Activated CD8-positive, alpha-beta memory T cell treated with anti-CD3 and anti-CD28 coated beads, Interleukin-2, amount 50 U/mL, for 4 hours (primary cell): ENCODE measurements around the gene PARP15.
"Not testable (repeated sequence)": the region's sequence is repeated elsewhere in the genome, so short reads cannot be mapped to it uniquely, and the experiment has no call there.

Source experiments
- DNase-seq: peaks from one replicate; pipeline ENCODE4 v3.0.0-alpha.2; 2020

PARP15 gene

DNA sequence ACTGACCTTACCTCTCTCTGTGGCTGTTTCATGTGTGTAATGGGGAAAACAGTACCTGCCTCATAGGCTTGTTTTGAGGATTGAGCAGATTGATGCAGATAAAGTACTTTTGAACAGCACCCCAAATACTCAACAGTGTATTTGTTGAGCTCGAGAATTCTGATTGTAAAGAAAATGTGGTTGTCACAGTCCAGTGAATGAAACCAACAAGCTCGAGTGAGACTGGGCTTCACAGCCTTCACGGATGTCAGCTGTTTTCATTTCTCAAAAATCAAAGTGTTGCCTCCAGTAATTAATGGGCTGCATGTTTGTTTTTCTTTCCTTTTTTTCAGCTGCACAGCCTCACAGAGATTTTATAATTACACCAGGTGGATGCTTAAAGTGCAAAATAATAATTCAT lies 43.7 kb downstream of the PARP15 start:
- DNase-seq = no peak

GRCh38 chr3:122623031-122623829 lies 45.8 kb downstream of the PARP15 start:
- DNase-seq = no peak

DNA sequence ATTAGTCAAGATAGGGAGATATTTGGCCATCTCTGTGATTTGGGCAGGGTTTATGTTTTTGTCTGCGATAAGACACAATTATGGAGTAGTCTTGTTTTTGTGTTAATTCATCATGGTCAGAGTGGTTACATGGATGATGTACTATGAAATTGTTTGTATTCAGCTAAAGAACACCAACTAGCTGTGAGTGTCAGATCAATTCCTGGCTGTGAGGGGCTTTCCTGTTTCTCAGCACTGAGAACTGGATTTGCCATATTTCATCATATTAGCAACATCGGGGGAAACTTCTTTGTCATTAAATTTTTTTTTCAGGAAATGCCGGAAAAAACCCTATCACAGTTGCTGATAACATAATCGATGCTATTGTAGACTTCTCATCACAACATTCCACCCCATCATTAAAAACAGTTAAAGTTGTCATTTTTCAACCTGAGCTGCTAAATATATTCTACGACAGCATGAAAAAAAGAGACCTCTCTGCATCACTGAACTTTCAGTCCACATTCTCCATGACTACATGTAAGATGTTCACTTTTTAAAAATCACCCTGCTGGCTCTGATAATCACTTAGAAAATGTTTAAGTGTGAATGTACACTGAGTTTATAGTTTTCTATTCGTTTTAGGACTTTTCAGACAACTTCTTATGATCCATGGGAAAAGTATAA lies 49.2 kb downstream of the PARP15 start:
- no peak for DNase-seq

DNA sequence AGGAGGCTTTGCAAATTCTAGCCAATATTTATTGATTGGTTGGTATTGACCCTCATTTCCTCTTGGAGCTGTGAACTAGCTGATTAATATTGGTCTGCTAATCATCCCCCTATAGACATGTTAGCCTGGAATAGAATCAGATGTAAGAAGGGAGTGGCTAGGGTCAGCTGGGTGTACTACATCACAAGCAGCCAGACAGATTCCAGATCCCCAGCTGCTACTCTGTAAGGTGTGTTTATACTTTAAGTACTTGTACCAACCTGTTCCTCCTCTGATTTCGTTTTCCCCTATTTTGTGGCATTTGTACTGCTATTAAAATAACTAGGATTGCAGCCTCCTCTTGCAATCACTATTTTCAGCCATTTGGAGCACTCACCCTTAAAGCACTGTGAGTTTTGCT lies 49.9 kb downstream of the PARP15 start:
- DNase-seq = no peak

DNA sequence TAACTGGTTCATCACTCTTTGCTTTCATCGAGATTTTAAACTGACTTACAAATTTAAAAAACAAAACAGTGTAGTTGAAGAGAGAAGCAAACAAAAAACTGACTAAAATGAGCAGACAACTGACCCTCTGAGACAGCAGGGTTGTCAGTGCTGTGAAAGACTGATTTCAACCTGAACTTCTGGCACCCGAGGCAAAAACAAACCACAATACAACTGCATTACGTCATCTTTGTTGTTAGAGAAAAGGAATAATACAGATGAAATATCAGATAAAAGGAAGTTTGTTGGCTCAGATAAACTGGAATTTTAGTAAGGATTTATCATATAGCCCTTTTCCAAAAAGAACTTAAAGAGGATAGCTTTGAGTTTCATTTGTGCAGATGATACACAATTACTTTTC lies 51.1 kb downstream of the PARP15 start:
- DNase-seq = no peak

DNA sequence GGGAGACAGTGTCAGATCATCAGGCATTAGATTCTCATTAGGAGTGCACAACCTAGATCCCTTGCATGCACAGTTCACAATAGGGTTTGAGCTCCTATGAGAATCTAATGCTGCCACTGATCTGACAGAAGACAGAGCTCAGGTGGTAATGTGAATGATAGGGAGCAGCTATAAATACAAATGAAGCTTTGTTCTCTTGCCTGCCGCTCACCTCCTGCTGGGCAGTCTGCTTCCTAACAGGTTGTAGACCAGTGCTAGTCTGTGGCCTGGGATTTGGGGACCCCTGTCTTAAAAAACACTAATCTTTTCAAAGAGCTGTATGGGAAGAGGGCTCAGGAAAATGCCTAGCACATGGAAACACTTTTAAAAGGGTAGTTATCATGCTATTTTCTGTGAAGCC lies 52.3 kb downstream of the PARP15 start:
- no peak for DNase-seq

- no peak for DNase-seq
Observed at GRCh38 chr3:122635789-122636188, 58.3 kb downstream of the PARP15 start.

DNA sequence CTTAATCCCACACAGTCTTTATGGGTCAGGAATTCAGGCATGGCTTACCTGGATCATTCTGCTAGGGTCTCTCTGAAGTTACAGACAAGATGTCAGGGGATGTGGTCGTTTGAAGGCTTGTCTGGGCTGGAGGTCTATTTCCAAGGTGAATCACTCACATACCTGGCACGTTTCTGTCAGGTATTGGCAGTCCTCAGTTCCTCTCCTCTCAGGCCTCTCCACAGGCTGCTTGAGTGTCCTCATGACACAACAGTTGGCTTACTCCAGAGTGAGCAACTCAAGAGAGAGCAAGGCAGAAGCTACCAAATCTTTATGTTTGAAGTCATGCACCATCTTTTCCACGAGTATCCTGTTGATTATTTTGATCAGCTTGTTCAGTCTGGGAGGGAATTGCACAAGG lies 59.2 kb downstream of the PARP15 start:
- DNase-seq = no peak

DNA sequence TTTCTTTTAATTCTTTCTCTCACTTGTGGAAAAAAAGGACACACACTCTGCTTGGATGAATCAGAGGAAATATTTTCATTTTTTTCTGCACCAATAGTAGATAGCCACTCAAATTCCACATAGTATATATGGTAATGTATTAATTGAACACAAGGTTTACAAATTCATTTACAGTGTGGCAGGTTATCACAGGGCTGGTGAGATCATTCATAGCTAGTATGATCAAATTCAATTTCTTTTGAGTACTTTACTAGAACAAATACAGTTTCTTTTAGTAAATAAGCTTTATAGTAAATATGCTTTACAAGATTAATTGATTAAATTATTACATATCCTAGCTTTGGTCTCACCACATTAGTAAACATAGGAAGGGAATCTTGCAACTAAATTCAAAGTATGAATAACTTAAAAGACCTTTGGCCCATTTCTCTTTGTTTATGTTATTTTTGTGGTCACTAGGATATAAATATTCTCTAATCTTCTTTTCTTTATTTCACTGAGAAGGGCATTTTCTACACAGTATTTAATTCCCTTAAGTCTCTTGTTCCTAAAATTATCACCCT lies 63.1 kb downstream of the PARP15 start:
- no peak for DNase-seq

- DNase-seq = no peak
Observed at GRCh38 chr3:122642935-122643334, 65.5 kb downstream of the PARP15 start.

DNA sequence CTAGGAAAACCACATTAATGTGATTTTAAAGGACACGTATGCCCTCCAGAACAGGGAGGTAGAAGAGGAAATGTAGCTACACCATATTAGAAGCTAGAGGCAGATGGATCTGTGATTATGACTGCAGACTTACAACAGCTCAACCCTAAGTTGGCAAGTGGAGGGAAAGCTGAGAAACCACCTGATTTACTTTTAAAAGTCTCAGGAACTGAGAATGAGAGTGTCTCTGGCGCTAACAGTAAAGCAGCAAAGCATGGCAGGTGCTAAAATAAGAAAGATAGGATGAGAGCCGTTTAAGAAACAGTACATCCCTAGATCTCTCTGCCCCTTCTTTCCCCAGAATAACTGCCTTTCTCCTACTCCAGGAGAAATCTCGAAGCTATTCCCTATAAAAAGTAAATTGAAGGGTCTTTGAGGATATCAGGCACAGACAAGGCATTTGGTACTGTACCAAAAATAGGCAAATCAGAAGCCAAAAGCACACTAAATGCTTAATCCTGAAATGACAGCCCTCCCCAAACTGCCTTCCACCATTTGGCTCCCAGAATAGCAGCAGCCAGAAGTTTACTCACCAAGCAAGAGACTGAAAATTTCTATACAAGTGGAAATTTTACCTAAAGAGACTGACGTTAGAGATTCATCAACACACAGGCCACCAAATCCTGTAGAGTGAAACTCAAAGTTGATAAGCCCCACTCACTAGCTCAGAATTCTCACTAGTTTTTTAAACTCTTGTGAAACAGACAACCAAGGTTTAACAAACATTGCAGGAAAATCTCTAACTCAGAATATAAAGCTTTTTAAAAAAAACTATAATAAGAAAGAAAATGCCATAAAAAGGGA lies 68.9 kb downstream of the PARP15 start:
- DNase-seq = no peak

GRCh38 chr3:122651233-122651907 lies 73.9 kb downstream of the PARP15 start:
- DNase-seq = not testable (repeated sequence)

DNA sequence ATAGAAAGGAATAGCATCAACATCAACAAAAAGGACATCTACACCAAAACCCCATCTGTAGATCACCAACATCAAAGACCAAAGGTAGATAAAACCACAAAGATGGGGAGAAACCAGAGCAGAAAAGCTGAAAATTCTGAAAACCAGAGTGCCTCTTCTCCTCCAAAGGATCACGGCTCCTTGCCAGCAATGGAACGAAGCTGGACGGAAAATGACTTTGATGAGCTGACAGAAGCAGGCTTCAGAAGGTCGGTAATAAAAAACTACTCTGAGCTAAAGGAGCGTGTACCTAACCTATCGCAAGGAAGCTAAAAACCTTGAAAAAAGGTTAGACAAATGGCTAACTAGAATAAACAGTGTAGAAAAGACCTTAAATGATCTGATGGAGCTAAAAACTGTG lies 74.5 kb downstream of the PARP15 start:
- not testable (repeated sequence) for DNase-seq

DNA sequence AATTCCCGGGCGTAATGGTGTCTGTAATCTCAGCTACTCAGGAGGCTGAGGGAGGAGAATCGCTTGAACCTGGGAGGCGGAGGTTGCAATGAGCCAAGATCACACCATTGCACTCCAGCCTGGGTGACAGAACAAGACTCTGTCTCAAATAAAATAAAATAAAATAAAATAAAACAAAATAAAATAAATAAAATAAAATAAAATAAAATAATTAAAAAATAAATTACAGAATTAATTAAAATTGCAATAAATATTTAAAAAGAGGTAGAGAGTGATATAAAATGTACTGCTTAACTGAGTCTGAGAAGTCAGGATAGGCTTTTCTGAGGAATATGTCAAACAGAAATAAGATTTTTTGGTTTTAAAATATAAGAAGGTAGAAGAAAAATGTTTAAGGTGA lies 80.9 kb downstream of the PARP15 start:
- not testable (repeated sequence) for DNase-seq

DNA sequence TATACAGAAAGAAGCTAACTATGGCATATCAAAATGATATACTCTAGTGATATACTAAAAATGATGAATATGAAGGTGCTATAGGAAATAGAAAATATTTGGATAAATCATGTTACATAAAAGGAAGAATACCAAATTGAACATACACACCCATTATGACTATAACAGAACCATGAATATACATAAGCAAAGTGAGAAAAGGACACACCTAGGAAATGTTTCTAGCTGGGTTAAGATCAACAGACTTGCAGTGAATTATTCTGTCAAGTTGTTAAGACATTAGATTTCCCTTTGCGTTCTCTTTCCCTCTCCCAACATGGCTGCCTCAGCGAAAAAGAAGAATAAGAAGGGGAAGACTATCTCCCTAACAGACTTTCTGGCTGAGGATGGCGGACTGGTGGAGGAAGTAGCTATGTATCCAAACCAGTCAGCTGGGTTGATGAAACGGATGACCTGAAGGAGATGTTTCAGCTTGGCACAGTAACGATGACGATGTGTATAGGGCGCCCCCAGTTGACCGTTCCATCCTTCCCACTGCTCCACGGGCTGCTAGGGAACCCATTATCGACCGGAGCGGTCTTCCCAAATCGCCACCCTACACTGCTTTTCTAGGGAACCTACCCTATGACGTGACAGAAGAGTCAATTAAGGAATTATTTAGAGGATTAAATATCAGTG lies 83.0 kb downstream of the PARP15 start:
- DNase-seq = no peak

GRCh38 chr3:122661633-122662032 lies 84.2 kb downstream of the PARP15 start:
- DNase-seq = no peak

GRCh38 chr3:122662505-122662904 lies 85.1 kb downstream of the PARP15 start:
- no peak for DNase-seq

- no peak for DNase-seq
Observed at GRCh38 chr3:122665226-122665786, 87.9 kb downstream of the PARP15 start.

GRCh38 chr3:122665881-122666280 lies 88.4 kb downstream of the PARP15 start:
- no peak for DNase-seq

GRCh38 chr3:122668930-122669730 lies 91.7 kb downstream of the PARP15 start:
- no peak for DNase-seq

- DNase-seq = no peak
Observed at GRCh38 chr3:122671553-122671952, 94.1 kb downstream of the PARP15 start.
